GM21423 (cell line): ENCODE results near the gene CCDC121.

Experiments used
- ATAC-seq: cut with Tn5 transposase; IDR thresholded peaks from one replicate; pipeline ENCODE4 v1.9.1; 2021; ENCODE audit warnings: mild to moderate bottlenecking, moderate library complexity; ENCODE audit not compliant: unreplicated experiment

CCDC121 gene

GRCh38 chr2:27582695-27583389 lies 46.0 kb downstream of the CCDC121 start, which contains the start of gene ZNF512:
ZNF512 (plus strand) TSS chr2:27583042; CDS start chr2:27583113, 71 bp downstream.
- ATAC-seq = peak; percentile 89

GRCh38 chr2:27582129-27582694 lies 46.6 kb downstream of the CCDC121 start:
- no peak for ATAC-seq

- no peak for ATAC-seq
Measured at GRCh38 chr2:27581417-27582128, 47.2 kb downstream of the CCDC121 start.
